ENCODE measurements around the gene RAB3IL1. TPM values are rescaled to one million over a fixed set of nuclear protein-coding genes. Genes with fewer than 3 reads are reported as not detected.

Gene RAB3IL1
- total RNA-seq, 2 experiments from 2014 or later, result not detected

DNA sequence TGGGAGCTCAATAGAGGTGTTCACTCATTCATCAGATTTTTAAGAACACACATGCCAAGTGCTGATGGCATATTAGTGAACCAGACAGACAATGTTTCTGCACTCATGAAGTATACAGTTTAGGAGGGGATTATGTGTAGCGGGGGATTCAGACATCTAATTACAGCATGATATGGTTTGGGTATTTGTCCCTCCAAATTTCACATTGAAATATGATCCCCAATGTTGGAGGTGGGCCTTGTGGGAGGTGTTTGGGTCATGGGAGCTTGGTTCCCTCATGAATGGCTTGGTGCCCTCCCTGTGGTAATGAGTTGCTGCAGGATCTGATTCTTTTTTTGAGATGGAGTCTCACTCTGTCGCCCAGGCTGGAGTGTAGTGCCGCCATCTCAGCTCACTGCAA, 8.9 kb upstream of the RAB3IL1 start:
- no peaks in the 10 kb centered on the region for H3K4me1 Mint-ChIP-seq (ENCODE audit: low read depth)
- CTCF ChIA-PET, result interaction anchor here (1.3 to 1.5 kb wide), 2 partner anchors 21 to 182 kb away, joined by 4 to 6 read pairs; no protein-coding TSS in a partner anchor
- ATAC-seq, result no peak
- H3K9me3 Mint-ChIP-seq, result no peaks in the 10 kb centered on the region
- POLR2A ChIA-PET, result no interaction called here
- no peaks in the 10 kb centered on the region for H3K36me3 Mint-ChIP-seq (ENCODE audit: low read depth)
- no peak overlapping the region for H3K4me3 Mint-ChIP-seq
- DNase-seq, result no peak
- no peak overlapping the region for H3K27ac Mint-ChIP-seq
- peaks cover 5% of the 10 kb centered on the region for H3K27me3 Mint-ChIP-seq
- TF ChIP-seq CTCF (IDR thresholded peaks at IDR 0.05), result no peak
- intact Hi-C loops (cut with micrococcal nuclease), result no loop called here

DNA sequence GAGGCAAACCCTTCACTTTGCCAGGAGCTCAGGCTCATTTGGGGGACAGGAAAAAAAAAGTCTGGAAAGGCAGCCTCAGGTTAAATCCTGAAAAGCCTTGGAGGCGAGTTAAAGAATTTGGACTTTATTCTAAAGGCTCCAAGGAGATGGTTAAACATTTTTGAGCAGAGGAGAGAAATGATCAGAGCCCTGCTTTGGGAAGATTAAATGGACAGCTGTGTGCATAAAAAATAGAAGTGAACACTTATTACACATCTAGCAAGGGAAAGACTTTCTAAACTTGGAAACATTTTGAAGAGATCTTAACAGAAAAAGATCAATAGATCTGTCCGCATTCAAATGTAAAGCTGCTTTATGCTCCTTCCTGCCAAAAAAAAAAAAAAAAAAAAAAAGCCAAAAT, 8.4 kb upstream of the RAB3IL1 start:
- ChIA-PET CTCF (interaction anchor here (1.2 to 2.4 kb wide), 4 partner anchors 21 to 182 kb away, joined by 3 to 7 read pairs (median 5); no protein-coding TSS in a partner anchor), POLR2A (no interaction called here)

GRCh38 chr11:61924064-61924455, 6.7 kb upstream of the RAB3IL1 start:
- intact Hi-C loops (cut with micrococcal nuclease), result no loop called here
- H3K27me3 Mint-ChIP-seq, result peaks cover 18% of the 10 kb centered on the region
- no peak overlapping the region for H3K27ac Mint-ChIP-seq
- no peaks in the 10 kb centered on the region for H3K9me3 Mint-ChIP-seq
- ATAC-seq (no peak), DNase-seq (no peak)
- H3K4me1 Mint-ChIP-seq (ENCODE audit: low read depth), result no peaks in the 10 kb centered on the region
- H3K36me3 Mint-ChIP-seq (ENCODE audit: low read depth), result no peaks in the 10 kb centered on the region
- TF ChIP-seq CTCF (IDR thresholded peaks at IDR 0.05), result no peak
- ChIA-PET CTCF (interaction anchor here (1.4 to 2.4 kb wide), 5 partner anchors 23 to 158 kb away, joined by 4 to 10 read pairs (median 7); no protein-coding TSS in a partner anchor), POLR2A (no interaction called here)
- H3K4me3 Mint-ChIP-seq, result no peak overlapping the region

More for the DNA sequence above, 8.4 kb upstream of the RAB3IL1 start:
- Mint-ChIP-seq H3K36me3 (ENCODE audit: low read depth) (no peaks in the 10 kb centered on the region), H3K4me3 (no peak overlapping the region), H3K4me1 (ENCODE audit: low read depth) (no peaks in the 10 kb centered on the region), H3K27me3 (peaks cover 4% of the 10 kb centered on the region), H3K9me3 (no peaks in the 10 kb centered on the region), H3K27ac (no peak overlapping the region)
- TF ChIP-seq CTCF (IDR thresholded peaks at IDR 0.05), result no peak
- intact Hi-C loops (cut with micrococcal nuclease), result no loop called here
- DNase-seq (no peak), ATAC-seq (no peak)

DNA sequence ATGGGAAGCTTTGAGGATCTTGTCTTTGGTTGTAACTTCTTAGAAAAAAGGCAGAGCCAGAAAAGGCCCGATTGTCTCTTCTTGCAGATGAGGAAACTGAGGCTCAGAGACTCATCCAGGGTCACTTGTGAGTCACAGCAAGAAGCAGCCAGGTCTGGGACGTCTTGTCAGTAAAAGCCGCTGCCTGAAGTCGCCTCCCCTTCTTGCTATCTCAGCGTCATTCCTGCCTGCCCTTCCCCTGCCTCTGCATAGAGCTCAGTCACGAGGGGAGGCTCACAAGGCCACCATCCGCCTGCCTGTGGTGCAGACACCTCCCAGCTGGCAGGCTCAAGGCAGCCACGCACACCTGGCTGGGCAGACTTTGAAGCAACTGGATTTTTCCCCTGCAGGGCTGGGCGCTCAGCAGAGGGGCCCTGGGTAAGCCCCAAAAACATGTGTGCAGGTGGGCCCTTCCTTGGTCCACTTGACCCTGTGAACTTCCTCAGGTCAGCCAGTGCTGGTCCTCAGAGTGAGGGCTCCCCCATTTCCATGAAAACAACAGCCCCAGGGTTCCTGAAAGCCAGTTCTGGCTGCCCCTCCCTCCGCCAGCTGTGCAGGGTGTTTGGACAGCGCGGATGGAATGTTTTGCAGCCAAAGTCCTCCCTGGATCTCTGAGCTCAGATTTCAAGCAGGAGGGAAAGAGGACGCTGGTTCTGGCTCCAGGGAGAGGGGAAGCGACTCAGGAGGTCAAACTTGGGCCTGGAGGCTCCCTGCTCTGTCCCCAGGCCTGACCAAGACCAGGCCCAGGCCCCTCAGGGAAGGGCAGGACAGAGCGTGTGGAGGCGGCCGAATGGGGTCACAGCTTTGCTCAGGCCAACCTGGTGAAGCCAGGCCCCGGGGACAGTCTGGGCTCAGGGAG, 6.0 kb upstream of the RAB3IL1 start:
- TF ChIP-seq CTCF (IDR thresholded peaks at IDR 0.05), result no peak
- CTCF ChIA-PET, result interaction anchor here (0.8 to 2.4 kb wide), 7 partner anchors 22 to 184 kb away, joined by 3 to 10 read pairs (median 4); no protein-coding TSS in a partner anchor
- no peak overlapping the region for H3K4me3 Mint-ChIP-seq
- POLR2A ChIA-PET, result no interaction called here
- no peak for ATAC-seq
- peaks cover 24% of the 10 kb centered on the region for H3K27me3 Mint-ChIP-seq
- DNase-seq, result no peak
- no peaks in the 10 kb centered on the region for H3K4me1 Mint-ChIP-seq (ENCODE audit: low read depth)
- H3K36me3 Mint-ChIP-seq (ENCODE audit: low read depth), result no peaks in the 10 kb centered on the region
- intact Hi-C loops (cut with micrococcal nuclease), result no loop called here
- H3K27ac Mint-ChIP-seq, result no peak overlapping the region
- H3K9me3 Mint-ChIP-seq, result no peaks in the 10 kb centered on the region

GRCh38 chr11:61922539-61922938, 5.2 kb upstream of the RAB3IL1 start:
- H3K36me3 Mint-ChIP-seq (ENCODE audit: low read depth), result no peaks in the 10 kb centered on the region
- H3K27me3 Mint-ChIP-seq, result peaks cover 33% of the 10 kb centered on the region
- no peak for TF ChIP-seq CTCF (IDR thresholded peaks at IDR 0.05)
- no peak for DNase-seq
- ChIA-PET POLR2A (no interaction called here), CTCF (interaction anchor here (0.8 to 2.1 kb wide), 4 partner anchors 21 to 185 kb away, joined by 3 to 10 read pairs (median 4); no protein-coding TSS in a partner anchor)
- H3K4me1 Mint-ChIP-seq (ENCODE audit: low read depth), result peaks cover 4% of the 10 kb centered on the region
- H3K27ac Mint-ChIP-seq, result no peak overlapping the region
- no peaks in the 10 kb centered on the region for H3K9me3 Mint-ChIP-seq
- H3K4me3 Mint-ChIP-seq, result no peak overlapping the region
- intact Hi-C loops (cut with micrococcal nuclease), result no loop called here
- ATAC-seq, result no peak
